Testis (tissue), 3 donors: ENCODE measurements around the gene BAIAP2. TPM values are rescaled to one million over a fixed set of nuclear protein-coding genes. Genes with fewer than 3 reads are reported as not detected.

Experiments
- DNase-seq: peaks from one replicate; pipeline ENCODE4 v3.0.0-alpha.2; 2019
- H3K27ac ChIP-seq, 2 donors: fragments of 200-600 bp; sonication (generic); one replicate each; pipeline ENCODE4 v1.5.1; 2019
- H3K27me3 ChIP-seq: fragments of 200-600 bp; sonication (generic); one replicate; pipeline ENCODE4 v1.5.1; 2019
- H3K36me3 ChIP-seq: fragments of 200-600 bp; sonication (generic); one replicate; pipeline ENCODE4 v1.5.1; 2017; ENCODE audit warnings: low read depth; ENCODE audit errors: missing control alignments
- H3K4me1 ChIP-seq: fragments of 200-600 bp; sonication (generic); one replicate; pipeline ENCODE4 v1.5.1; 2019
- H3K4me3 ChIP-seq, 2 donors: fragments of 200-600 bp; sonication (generic); one replicate each; pipeline ENCODE4 v1.5.1; 2017 to 2019
- H3K9me3 ChIP-seq: fragments of 200-600 bp; sonication (generic); one replicate; pipeline ENCODE4 v1.5.1; 2017
- CTCF ChIP-seq, 3 experiments: fragments of 450-650 bp in 2 of 3; fragments of 200-600 bp in 1 of 3; sonication (generic) in 1 of 3; IDR thresholded peaks; one replicate each; pipeline ENCODE4 v1.5.1; 2016 to 2019; ENCODE audit warnings: antibody characterized with exemption in 3 of 3, mild to moderate bottlenecking in 2 of 3, moderate library complexity in 1 of 3
- POLR2A ChIP-seq: fragments of 450-650 bp; IDR thresholded peaks from one replicate; pipeline ENCODE4 v1.6.1; 2017; ENCODE audit warnings: antibody characterized with exemption, mild to moderate bottlenecking, moderate library complexity
- WGBS, 2 donors: methylation state at CpG; one replicate each; pipeline ENCODE4 v1.1.5; 2018; 5-methylcytosine and 5-hydroxymethylcytosine counted together
- intact Hi-C: fragments of 100-400 bp; cut with DNase I; formaldehyde crosslinking; loops from one replicate; pipeline ENCODE4 v1.15.1; 2023; ENCODE audit warnings: low total_unique reads
- polyA plus RNA-seq: library from polyadenylated mRNA; stranded (reverse); fragments of 350-450 nt; fragmentation: Illumina TruSeq; extraction: RNeasy Lipid Tissue Mini Kit (QIAGEN cat#74804); gene quantifications from one replicate; pipeline ENCODE4 v1.2.3, GENCODE V29; 2014; ENCODE audit warnings: low read depth, low replicate concordance; ENCODE audit not compliant: insufficient read depth
- total RNA-seq, 2 donors: library from RNA; depleted of rRNA; stranded (reverse); fragments of >200 nt; gene quantifications; one replicate each; pipeline ENCODE4 v1.2.3, GENCODE V29; 2016

The BAIAP2 gene
- total and polyA plus RNA-seq, 3 donors from 2014 or later: 36.7 to 67.5 (median 67.3) TPM

- TF ChIP-seq POLR2A: no peak
- TF ChIP-seq CTCF (IDR thresholded peaks at IDR 0.05): no peak
- H3K36me3 ChIP-seq: no peaks in the 10 kb centered on the region
- peaks cover 40% of the 10 kb centered on the region for H3K4me1 ChIP-seq
- intact Hi-C loops: no loop called here
- no peak overlapping the region for H3K27ac ChIP-seq
- 63 to 70% methylated on average over 14 to 24 of the region's 24 CpGs for WGBS, 2 donors
- no peak overlapping the region for H3K4me3 ChIP-seq
- H3K9me3 ChIP-seq: no peaks in the 10 kb centered on the region
- H3K27me3 ChIP-seq: no peaks in the 10 kb centered on the region
- no peak for DNase-seq
These were observed 1.4 kb downstream of the BAIAP2 start for GRCh38 chr17:81036197-81036941.

- Histone ChIP-seq H3K36me3 (no peaks in the 10 kb centered on the region), H3K9me3 (no peaks in the 10 kb centered on the region), H3K4me3 (no peak overlapping the region), H3K27ac (no peak overlapping the region), H3K27me3 (no peaks in the 10 kb centered on the region), H3K4me1 (peaks cover 40% of the 10 kb centered on the region)
- peak; percentile 59 for DNase-seq
- intact Hi-C loops: no loop called here
- WGBS, 2 donors: 59 to 69% methylated on average over 17 to 24 of the region's 28 CpGs
- TF ChIP-seq POLR2A (no peak), CTCF (IDR thresholded peaks at IDR 0.05) (no peak)
These were observed 2.3 kb downstream of the BAIAP2 start for GRCh38 chr17:81037026-81037797.

- intact Hi-C loops: no loop called here
- DNase-seq: peak; percentile 56
- no peaks in the 10 kb centered on the region for H3K36me3 ChIP-seq
- TF ChIP-seq POLR2A (no peak), CTCF (IDR thresholded peaks at IDR 0.05) (no peak)
- no peaks in the 10 kb centered on the region for H3K27me3 ChIP-seq
- no peaks in the 10 kb centered on the region for H3K9me3 ChIP-seq
- 30 to 53% methylated on average over 25 to 28 of the region's 30 CpGs for WGBS, 2 donors
- H3K4me3 ChIP-seq: no peak overlapping the region
- peaks cover 40% of the 10 kb centered on the region for H3K4me1 ChIP-seq
- no peak overlapping the region for H3K27ac ChIP-seq
These were observed 3.1 kb downstream of the BAIAP2 start for GRCh38 chr17:81037798-81038733.

GRCh38 chr17:81039096-81039495 is 4.1 kb downstream of the BAIAP2 start:
- no peak overlapping the region for H3K4me3 ChIP-seq
- intact Hi-C loops: no loop called here
- 86 to 91% methylated on average over 4 to 16 of the region's 16 CpGs for WGBS, 2 donors
- no peak for DNase-seq
- H3K9me3 ChIP-seq: no peaks in the 10 kb centered on the region
- TF ChIP-seq CTCF (IDR thresholded peaks at IDR 0.05): no peak
- no peaks in the 10 kb centered on the region for H3K27me3 ChIP-seq
- H3K27ac ChIP-seq: no peak overlapping the region
- no peaks in the 10 kb centered on the region for H3K36me3 ChIP-seq
- H3K4me1 ChIP-seq: peaks cover 48% of the 10 kb centered on the region
